CD4-positive, alpha-beta T cell treated with Interleukin-15 for 4 hours (primary cell): ENCODE results near the gene CUEDC1.
A peak's percentile ranks its signal among the peaks of the same experiment; 100 is the strongest.

ENCODE experiments used
- DNase-seq: peaks from one replicate; pipeline ENCODE4 v3.0.0-alpha.2; 2020; ENCODE audit warnings: low spot score

CUEDC1 gene

GRCh38 chr17:57875290-57876022 is 79.8 kb downstream of the CUEDC1 start:
- no peak for DNase-seq

GRCh38 chr17:57874434-57875289 is 80.5 kb downstream of the CUEDC1 start:
- no peak for DNase-seq

GRCh38 chr17:57874058-57874419 is 81.2 kb downstream of the CUEDC1 start:
- no peak for DNase-seq

GRCh38 chr17:57873261-57874057 is 81.8 kb downstream of the CUEDC1 start:
- no peak for DNase-seq

GRCh38 chr17:57872536-57872935 is 82.7 kb downstream of the CUEDC1 start:
- no peak for DNase-seq

- no peak for DNase-seq
These were observed 83.3 kb downstream of the CUEDC1 start for GRCh38 chr17:57871863-57872262.

DNA sequence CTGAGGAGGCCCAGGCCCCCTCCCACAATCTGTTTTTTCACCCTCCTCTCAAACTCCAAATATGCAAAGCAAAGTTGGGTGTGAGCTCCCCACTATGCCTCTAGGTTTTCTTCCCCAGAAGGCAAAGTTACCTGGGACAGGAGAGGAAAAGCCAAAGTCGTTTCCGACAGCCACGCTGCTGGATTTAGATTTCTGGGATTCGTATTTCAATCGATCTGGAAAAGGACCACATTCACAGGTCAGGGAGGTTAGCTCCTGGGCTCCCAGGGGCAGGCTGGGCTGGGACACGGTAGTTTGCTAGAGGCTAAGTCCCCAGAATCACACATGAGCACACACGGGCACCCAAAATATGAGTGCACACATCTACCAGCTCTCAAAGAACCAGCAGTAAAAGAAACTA is 84.1 kb downstream of the CUEDC1 start:
- no peak for DNase-seq

DNA sequence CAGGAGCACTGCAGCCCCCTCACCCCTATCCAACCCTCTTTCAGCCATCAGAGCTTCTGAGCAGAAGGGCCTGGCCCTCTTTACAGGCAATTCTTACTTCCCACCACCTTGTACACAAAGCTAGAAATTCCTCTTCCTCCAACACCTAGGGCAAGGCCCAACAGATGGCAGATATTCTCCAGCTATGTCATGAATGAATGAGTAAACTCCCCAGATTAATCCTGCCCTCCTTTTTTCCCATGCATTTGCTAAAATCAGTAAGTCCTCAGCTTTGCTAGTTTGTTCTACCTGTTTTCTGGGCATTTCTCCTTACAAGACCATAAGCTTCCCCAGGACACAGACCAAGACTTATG is 85.0 kb downstream of the CUEDC1 start:
- no peak for DNase-seq

DNA sequence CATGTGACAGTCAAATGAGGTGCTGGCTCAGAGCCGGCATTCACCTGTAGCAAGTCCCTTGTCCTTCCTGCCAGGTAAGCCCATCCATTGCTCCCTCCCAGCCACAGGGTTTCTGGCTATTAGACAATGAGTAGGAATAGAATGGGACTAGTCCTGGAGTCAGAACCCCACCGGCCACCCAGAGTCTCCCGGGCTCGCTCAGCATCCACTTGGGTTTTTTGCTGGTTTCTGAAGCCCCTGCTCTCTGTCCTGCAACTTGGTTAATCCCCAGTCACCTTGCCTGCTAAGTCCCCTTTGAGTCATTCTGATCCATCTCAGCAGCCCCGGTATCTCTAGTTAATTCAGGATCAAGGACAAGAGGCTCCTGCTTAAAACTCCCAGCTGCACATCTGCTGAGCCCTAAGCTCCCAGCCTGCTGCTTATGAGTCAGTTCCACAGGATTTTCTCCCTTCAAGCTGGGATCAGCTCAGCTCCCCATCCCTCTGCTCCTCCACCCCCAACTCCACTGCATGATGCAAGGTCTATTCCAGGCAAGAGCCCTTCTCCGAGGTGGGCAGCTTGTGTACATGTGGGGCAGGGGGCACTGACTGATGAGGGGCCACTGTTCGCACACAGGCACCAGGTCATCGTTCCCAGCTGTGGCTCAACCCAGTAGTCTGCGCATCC is 85.5 kb downstream of the CUEDC1 start:
- no peak for DNase-seq

DNA sequence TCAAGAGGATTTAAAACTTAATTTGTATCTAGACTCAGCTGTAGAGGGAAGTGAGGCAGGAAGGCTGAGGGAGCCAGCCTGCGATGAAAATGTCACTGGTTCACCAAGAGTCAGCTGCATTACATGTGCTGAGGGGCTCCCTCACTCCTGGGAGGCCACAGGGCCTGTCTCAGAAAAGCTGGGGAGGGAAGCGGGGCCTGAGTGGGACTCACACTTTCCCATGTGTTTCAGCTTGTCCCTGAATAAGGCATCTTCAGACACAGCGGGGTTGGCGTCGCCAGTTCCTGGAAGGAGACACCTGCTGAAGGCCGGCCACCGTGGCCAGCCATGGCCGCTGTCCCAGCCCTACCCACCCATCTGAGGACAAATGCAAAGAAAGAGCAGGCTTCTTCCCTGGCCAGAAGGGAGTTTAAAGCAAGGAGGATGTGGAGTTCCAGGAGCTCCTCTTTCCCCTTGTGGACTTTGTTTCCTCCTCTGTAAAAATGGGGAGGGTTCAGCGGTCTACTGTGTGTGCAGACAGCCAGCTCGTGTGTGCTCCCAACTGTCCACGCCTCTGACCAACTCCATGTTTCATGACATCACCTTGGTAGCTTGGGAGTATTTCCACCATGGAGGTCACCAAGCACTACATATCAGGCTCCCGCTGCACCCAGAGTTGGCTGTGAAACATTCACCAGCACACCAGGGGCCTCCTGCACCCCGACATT is 86.1 kb downstream of the CUEDC1 start:
- DNase-seq, result no peak

DNA sequence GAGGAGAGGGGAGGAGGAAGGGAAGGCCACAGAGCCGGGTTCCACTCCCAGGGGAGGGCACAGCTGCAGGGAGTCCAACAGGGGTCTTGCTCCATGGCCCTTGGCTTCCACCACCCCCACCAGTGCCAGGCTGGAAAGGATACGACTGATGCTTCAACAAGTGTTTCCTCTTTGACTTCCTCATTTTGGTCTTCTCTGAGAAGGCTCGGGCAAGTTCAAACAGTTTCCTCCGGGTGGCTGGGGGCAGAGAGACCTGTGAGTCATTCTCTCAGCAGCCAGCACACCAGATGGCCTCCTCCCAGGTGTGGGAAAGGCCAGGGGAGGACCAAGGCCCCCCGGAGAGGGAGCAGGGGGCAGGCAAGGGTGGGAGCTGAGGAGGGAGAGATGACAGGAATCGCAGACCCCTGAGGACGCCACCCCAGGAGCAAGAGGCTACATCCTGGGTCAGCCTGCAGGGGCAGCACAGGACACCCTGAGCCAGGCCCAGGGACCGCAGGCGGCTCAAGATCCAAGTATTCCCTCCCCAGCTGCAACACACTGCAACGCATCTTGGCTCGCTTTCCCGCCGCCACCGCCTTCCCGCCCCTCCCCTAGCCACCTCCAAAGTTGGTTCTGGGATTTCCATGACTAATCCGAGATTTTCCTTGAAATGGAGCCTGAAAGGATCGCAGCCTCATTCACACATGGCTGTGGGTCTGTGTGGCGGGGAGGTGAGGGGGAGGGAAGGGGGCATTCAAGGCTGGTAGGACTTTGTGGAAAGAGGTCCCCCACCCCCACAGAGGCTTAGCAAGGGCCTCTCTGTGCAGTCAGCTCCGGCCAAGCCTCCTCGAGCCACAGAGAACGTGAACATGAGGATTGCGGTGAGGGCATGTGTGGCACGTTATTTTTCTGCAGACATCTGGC is 87.0 kb downstream of the CUEDC1 start:
- peak; percentile 23 for DNase-seq

- no peak for DNase-seq
These were observed 88.1 kb downstream of the CUEDC1 start for GRCh38 chr17:57867126-57867525.

- DNase-seq, result no peak
These were observed 88.5 kb downstream of the CUEDC1 start for GRCh38 chr17:57866723-57867122.

- DNase-seq, result no peak
These were observed 88.9 kb downstream of the CUEDC1 start for GRCh38 chr17:57866319-57866718.

GRCh38 chr17:57864273-57864672 is 90.9 kb downstream of the CUEDC1 start:
- DNase-seq, result no peak

DNA sequence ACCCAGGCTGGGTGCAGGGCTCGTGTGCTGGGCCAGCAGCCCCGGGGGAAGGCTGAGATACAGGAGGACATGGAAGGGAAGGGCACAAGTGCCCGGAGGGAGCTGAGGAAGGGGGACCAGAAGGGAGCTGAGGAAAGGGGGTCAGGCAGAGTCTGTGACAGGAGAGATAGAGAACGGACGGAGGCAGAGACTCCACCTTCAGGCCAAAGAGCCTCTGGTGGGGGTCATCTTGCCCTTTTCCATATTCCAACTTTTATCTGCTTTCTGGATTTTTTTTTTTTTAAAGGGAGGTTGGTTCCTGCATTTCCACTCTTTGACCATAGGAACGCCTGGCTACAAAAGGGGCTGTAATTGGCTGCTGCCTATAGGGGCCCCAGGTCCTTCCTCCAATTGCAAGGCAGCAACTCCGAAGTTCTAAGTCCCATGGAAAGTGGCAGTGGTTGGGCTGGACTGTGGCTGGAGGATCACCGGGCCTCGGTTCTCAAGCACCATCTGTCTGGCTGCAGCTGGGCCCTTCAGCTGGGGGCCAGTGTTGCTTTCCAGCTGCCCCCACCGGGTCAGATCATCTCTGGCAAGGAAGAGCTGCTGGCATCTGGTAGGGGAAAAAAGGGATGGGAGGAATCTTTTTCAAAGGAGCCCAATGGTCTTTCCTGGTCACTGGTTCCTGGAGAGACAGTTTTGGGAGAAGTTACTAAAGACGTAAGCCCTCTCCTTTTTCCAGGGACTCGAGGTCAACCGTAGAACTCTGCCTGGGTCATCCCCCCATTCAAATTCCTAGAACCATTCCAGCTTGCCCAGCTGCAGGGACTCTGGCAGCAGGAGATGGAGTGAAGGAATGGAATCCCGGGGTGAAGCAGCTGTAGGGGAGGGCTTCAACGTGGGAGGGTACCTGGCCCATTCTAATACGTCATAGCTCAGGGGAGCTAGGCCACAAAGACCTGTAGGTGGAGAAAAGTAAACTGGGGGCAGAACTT is 92.2 kb downstream of the CUEDC1 start:
- no peak for DNase-seq

- DNase-seq, result no peak
These were observed 93.2 kb downstream of the CUEDC1 start for GRCh38 chr17:57861790-57862693.
